Activated CD4-positive, alpha-beta T cell treated with anti-CD3 and anti-CD28 coated beads, Interleukin-2, amount 50 U/mL, for 1 hour (primary cell): Measurements from ENCODE around the gene FAN1.

Experiments
- DNase-seq: peaks from one replicate; pipeline ENCODE4 v3.0.0-alpha.2; 2020

Gene FAN1

DNA sequence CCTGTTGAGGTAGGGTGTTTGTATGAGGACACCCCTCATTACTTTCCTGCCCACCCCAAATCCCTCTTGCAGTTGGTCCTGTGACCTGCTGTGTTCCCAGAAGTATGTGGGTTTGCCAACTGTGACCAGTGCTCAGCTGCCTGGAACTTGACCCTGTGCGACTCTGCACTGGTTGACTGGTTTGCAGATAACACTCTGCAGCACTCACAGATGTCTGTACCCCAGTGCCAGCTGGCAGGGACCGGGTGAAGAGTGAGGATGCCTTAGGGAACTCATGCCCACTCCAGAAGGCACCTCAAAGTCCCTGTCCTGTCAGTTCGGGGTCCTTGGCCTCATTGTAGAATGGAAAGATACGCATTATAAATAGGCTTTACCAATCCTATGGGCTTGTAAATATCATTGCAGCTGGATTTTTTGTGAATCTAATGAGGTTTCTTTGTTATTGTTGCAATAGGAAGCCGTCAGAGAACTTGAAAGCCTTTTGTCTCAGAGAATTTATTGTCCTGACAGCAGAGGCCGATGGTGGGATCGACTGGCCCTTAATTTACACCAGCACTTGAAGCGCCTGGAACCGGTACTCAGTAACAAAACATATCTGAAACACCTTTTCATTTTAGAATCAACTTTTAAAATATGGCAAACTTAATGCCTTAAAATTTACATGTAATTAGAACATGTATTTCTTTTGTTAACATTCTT, 18.2 kb downstream of the FAN1 start:
- DNase-seq = no peak

DNA sequence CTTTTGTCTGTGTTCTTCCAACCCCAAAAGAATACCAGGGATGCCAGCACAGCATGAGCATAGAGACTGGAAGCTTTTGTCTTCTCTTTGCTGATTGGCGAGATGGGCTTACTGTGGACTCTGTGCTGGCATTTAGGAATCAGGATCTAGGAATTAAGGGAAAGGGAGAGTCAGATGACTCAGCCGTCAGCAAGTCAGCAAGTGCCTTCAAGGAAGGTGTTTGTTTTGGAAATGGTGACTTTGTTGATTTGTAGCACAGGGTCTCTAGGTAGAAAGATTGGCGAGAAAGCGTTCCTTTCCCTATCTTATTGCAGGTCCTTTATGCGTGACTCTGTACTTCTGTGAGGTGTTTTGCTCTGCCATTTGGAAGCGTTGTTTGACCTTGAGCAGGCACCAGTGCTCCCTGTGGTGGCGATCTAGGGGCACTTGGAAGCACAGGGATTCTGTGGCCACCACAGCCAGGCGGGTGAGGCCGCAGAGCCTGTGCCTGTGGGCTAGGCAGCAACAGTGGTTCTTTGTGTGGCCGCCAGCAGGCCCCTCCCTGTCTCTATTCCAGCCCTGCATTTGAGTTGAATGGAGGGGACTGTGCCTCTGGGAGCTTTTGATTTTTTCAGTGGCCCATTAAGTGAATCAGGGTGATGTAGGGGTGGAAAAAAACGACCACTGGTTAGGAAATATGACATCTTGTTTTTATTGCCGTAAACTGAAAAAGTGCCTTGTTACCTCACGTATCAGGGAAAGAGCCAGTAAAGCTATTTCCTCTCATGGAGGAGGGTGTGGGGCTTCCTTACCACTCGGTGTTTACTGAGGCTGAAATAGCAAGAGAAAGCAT, 19.0 kb downstream of the FAN1 start:
- no peak for DNase-seq

DNA sequence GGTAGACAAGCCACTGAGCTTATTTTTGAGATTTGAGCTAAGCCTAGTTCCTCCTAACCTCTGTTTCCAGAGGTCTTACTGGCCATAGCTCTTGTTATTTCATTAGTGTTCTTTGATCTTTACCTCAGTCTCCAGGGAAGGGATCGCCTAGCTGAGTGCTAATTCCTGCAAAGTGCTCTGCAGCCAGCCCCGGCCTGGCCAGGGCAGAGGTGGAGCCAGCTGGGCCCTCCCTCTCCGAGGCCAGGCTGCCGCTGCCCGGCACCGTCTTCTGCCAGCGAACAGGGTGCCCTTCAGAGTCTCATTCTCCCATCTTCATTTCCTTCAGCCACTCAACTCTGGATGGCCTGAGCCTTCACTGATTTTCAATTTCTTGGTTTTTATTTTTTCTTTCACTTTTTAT, 19.7 kb downstream of the FAN1 start:
- DNase-seq = no peak

DNA sequence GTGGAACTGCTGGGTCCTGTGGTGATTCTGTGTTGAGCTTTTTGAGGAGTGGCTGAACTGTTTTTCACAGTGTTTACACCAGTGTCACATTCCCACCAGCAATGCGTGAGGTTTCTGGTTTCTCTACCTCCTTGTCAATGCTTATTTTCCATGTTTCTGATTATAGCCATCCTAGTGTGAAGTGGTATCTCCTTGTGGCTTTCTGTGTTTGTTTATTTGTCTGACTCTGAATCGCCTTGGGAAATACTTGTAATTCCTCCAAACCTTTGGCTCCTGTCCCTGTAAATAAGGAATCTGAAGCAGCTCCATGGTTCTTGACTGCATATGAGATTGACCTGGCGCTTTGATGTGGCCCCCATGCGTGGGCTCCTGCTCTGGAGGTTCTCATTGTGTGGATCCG, 20.6 kb downstream of the FAN1 start:
- no peak for DNase-seq

DNA sequence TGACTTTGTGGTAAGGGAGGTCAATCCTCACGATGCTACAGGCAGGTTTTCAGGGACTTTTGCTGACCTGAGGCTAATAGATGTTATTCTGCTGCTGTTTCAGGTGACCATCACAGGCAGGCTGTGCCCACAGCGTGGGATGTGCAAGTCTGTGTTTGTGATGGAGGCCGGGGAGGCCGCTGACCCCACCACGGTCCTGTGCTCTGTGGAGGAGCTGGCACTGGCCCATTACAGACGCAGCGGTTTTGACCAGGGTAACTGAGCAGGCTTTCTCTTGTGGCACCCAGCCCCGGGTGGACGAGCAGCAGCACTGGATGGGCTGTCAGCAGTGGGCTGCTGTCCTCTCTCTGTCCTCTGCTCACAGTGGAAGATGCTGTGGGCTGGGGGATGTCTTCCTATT, 22.0 kb downstream of the FAN1 start:
- no peak for DNase-seq

DNA sequence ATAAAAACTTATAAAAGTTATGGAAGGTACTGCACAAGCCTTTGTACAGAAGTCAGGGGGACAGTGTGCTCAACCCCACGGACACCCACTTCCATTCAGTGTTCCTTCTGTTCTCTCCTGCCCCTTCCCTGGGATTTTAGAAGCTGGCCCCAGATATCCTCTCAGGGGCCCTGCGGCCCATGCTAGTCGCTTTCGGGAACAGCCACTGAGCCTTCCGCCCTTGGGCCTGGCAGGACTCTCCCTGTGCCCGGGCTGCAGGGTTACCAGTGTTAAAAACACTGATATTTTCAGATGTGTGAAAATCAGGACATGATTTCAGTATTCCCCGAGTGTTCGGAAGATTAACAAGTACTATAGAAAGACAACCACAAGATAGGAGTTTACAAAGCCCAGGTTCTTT, 22.4 kb downstream of the FAN1 start:
- DNase-seq = no peak

DNA sequence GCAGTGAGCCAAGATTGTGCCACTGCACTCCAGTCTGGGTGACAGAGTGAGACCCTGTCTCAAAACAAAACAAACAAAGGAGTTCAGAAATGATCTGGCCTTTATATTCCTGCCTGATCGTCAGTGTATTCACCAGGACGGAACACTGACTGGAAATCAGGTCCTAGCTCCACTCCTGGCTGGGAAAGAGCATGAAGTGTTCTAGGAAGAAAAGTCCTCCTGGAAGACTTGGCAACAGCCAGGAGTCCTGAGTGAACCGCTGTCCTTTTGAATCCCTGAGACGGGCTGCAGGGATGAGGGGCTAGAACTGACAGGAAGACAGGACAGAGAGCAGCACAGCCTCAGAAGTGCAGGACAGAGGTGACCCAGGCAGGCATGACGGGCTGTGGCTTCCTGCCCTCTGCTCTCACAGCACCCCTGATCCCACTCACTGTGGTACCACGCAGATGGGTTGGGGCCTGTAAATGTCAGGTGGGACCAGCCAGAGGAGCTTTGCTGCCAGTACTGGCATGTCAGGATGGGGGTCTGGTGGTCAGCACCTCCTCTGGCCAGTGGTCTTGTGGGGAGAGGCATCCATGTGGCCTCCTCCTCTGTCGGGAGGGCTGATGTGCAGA, 23.5 kb downstream of the FAN1 start:
- no peak for DNase-seq

DNA sequence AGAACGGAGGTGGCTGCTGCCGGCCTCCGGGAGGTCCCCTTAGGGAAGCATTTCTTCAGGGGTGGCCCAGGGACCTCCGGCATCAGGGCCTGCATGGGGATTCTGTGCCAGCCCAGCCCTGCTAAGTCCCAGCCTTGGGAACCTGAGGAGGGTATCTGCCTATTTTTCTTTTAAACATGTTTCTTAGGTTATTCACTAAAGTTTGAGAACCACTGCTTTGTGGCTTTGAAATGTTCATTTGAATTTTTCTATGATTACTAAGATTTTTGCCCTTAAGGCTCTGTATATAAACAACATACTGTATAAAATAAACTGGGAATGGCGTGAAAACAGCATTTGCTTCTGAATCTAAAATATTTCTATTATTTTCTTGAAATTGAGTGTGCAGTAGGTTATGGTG, 24.4 kb downstream of the FAN1 start:
- no peak for DNase-seq

DNA sequence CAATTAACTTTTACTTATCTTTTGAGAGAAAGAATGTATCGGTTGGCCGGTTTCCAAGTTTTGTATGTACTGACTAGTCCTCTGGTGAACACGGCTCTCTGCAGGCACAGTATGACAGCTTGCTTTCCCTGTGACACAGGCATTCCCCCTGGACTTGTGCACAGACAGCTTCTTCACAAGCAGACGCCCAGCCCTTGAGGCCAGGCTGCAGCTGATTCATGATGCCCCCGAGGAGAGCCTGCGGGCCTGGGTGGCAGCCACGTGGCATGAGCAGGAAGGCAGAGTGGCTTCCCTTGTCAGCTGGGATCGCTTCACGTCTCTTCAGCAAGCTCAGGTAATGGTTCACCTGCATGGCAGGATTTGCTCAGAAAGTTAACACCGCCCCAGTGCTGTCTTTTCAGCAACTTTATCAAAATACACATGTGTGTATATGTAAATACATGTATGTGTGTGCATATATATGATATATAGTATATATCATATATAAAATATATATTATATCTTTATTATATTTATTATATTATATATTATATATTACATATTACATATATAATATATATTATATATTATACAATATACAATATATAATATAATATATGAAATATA, 25.5 kb downstream of the FAN1 start:
- no peak for DNase-seq

DNA sequence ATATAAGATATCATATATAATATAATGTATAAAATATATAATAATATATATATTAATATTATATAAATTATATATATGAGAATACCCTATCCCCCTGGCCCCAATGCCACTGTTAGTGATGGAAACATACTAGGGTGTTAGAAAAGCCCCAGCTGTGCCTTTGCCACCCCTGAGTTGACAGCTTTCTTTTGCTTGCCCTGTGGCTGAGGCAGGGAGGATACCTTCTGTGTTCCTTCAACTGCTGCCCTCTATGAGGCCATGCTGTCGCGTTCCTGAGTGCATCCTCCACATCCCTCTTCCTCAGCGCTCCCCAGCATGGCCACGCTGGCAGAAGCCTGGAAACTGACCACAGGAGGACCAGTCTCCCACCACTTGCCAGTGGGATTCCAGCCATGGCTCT, 26.3 kb downstream of the FAN1 start:
- no peak for DNase-seq

DNA sequence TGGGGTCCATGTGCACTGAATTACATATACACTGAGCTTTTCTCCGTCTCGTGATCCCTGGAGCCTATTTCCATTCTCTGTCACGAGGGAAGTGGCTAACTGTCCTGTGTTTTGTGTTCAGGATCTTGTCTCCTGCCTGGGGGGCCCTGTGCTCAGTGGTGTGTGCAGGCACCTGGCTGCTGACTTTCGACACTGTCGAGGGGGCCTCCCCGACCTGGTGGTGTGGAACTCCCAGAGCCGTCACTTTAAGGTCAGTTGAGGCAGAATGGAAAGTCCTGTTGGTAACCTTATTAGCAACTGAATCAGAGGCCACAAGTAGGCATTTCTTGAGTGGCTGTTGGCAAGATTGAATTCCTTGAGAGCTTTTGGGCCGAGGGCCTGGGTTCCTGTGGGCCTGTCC, 26.7 kb downstream of the FAN1 start:
- DNase-seq = no peak

DNA sequence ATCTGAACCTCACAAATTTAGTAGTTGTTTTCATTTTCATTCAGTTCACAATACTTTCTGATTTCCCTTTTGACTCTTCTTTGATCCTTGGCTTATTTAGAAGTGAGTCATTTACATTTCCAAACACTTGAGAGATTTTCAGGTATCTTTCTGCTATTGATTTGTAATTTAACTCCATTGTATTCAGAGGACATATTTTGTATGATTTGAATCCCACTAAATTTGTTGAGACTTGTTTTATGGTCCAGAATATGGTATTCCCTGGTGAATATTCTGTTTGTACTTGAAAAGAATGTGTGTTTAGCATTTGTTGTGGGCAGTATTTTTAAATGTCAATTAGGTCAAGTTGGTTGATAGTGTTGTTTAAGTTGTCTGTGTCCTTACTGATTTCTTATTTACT, 29.6 kb downstream of the FAN1 start:
- DNase-seq = no peak

DNA sequence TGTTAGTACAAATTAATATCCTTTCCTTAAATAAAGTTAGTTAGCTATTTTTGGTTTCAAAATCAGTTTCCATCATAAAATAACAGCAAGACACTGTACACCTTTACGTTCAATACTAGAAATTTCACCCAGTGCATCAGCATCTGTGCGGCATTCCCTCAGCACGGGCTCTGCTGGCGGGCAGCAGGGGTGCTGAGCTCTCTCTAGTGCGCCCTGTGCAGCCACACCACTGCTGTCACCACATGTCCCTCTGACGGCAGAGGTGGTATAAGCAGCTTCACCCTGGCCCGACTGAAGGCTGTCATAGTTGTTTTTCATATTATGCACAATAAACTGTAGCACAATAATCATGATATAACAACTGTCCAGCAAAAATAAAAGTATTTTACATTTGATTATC, 35.4 kb downstream of the FAN1 start:
- DNase-seq = no peak

DNA sequence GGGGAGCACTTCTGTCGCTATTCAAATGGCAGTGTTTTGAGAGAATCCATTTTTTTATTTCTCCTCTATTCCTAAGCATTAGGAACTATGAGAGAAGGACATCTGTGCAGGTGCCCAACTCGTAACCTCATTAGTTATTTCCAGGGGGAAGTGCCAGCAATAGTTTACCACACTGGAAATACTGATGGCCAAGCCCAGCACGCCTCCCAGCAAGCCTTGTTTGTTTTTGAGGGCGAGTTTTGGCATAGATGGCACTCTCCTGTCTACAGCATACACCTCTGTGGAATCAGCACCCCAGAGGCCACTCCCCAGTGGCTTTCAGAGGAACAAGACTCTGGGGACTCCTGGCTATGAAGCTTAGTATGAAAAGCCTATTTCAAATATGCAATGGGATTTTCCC, 36.6 kb downstream of the FAN1 start:
- DNase-seq = no peak

DNA sequence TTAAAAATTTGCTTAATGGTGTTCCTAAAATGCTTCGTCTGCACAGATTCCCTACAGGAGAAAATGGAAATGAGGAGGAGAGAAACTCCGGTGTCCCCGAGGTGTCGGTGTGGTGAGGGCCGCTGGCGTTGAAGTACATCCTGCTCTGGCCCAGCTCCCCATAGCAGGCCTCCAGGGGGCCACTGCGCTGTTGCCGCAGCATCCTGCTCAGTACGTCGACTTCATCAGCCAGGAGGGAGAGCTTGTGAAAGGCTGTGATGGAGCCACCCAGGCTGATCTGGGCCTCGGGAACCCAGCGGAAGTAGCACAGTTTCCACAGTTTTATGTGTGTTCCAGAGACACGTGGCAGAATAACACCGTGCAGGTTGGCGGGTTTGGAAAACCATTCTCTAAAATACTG, 37.8 kb downstream of the FAN1 start:
- no peak for DNase-seq

DNA sequence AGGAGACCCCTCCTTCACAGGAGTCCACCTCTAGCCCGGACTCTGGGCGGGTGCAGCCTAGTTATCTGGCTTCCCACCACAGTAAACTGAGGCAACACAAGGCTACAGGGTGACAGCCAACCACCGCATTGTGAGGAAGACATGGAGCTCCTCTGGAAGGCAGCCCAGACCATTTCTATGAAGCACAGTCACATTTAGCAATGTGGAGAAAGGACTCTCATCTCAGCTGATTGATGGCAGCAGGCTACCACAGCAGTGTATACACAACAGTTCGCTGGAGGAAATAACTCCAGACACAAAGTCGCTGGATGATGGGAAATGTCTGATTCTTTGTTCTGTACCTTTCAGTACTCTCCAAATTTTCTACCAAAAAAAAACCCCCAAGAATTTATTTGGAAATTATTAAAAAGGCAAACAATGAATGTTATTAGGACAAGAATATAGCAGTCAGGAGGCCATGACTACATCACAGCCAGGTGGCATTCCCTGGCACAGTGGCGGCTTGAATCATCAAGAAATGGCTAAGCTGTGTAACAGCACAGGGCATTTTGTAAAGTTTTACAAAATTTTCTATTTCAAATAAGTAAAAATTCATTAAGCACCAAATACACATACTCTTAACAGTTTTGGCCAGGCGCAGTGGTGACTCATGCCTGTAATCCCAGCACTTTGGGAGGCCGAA, 40.1 kb downstream of the FAN1 start:
- DNase-seq = no peak

DNA sequence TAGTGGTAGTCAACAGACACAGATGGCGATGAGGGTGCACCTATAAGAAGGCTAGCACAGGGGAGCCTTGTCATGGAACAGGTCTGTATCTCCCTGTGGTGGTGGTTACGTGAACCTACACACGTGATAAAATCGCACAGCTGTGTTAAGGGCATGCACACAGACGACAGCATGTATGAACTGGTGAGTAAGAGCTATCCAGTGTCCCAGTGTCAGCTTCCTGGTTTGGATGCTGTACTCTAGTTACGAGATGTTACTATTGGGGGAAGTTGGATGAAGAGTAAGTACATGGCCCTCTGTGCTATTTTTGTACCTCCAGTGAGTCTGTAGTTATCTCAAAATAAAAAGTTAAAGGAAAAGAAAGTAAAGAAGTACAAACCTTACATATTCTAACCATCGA, 49.5 kb downstream of the FAN1 start:
- DNase-seq = no peak

DNA sequence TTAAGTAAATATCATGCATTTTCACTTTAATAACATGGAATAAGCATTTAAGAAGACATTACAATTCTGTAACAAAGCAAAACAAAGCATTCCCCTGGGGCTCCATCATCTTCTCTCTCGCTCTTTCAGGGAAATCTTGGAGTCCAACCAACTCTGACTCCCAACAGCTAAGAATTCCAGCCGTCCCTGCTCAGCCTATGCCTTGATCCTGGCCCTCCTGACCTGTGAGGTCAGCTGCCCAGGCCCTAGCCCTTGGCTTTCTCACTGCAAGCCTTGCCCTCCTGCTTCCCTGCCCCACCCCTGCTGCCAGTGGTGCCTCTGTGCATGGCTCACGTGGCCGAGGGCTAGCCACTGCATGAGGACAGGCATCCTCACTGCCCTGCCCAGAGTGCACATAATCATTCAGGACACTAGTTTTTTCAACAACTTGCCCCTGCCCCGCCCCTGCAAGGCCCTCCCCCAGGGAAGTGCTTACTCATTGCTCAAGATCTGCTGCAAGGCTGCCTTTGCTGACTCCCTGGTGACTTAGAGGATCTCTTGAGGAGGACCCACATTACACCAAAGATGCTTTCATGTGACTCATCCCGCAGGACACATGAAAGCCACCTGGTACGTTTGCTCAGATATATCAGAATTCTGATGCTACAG, 50.1 kb downstream of the FAN1 start:
- DNase-seq = no peak

DNA sequence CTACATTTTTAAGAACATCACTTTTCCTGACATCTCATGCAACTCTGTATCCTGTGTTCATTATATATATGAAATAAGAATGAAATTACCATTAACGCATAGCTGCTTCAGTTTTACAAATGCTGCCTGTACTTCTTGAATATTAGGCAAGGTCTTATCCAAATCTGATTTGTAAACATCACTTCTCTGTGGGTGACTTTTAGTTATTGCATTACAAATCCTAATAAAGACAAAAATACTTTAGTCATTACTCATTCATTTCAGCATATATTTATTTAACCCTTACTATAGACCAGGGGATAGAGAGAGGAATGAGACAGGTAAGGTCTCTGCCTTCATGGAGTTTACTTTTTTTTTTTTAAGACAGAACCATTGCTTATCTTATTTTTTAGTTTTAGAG, 51.0 kb downstream of the FAN1 start:
- DNase-seq = no peak

DNA sequence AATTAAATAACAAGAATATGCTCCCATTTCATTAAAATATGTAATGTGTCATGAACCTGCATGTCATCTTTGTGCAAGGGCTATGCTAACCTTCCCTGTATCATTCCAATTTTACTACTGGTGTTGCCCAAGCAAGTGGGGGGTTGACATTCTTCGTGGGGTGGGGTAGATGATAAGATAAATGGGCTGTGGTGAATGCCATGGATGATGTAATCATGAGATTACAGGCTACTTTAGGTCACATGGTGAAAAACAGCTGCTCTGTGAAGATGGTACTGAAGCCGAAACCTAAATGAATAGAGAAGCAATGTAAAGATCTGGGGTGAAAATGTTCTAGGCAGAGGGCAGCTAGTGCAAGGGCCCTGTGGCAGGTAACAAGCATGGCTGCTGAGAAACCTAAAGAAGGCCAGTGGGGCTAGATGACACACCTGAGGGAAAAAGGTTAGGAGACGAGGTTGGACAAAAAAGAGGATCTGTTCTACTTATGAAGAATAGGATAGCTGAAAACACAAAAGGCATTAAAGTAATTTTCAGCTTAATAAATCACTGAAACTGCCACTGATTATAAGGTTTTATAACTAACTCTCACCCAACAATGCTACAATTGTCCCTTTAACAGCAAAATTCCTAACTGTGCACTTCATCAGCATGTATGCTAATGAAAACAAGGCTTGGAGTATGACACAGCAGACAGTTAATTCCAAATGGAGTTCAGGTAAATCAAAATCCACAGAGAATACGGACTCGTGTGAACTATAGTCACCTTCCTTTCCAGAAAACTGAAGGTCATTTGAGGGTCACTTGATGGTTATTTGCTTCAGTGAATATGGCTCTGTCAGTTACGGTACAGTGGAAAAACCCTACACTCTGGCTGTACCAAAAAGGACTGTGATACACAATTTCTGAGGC, 52.8 kb downstream of the FAN1 start:
- DNase-seq = no peak

DNA sequence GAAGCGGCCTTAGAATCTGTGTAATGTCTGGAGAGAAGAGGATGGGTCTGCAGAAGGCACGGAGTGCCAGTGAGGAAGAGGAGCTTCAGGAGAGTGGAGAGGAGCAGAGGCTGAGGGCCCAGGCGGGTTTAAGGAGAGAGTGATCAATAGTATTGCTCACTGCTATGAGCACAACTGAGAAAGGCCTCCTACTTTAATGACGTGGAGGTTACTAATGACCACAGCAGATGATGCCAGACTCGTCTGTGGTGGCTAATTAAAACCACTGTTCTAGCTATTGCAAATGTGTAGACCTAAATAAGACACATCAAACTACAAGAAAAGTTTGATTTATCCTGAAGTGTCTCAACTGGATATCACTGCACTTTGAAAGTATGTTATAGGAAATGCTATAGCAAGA, 54.5 kb downstream of the FAN1 start:
- no peak for DNase-seq

DNA sequence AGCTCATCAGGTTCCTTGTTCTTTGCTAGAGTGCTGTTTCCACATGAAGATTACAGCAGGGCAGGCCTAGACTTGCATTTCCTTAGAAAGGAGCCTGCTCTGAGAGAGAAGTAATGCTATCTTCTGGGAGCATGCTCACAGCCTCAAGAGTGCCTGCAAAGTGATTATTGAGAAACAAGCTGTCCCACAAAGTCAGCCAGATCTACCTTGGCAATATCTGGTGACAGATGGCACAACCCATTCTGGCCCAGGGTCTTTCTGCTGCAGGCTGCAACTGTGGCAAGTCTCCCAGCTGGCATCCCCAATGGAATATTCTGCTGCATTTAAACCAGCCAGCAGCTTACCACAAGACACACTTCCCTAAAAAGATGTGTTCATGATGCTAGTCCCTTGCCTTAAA, 58.4 kb downstream of the FAN1 start:
- DNase-seq = no peak
